Osteoblast (primary cell): ENCODE measurements around the gene PSPC1. TPM values are rescaled to one million over a fixed set of nuclear protein-coding genes. Genes with fewer than 3 reads are reported as not detected.

ENCODE experiments used
- DNase-seq: peaks from one replicate; pipeline ENCODE4 v3.0.0; 2011; ENCODE audit warnings: low spot score, mixed read lengths; ENCODE audit not compliant: insufficient read length; ENCODE audit errors: missing footprints
- H2AFZ ChIP-seq: 2 replicates; pipeline ENCODE4 v1.6.0; 2011; ENCODE audit warnings: mild to moderate bottlenecking, low read length
- H3K27ac ChIP-seq: 2 replicates; pipeline ENCODE4 v1.5.1; 2011; ENCODE audit warnings: mild to moderate bottlenecking, low read depth, low read length, moderate library complexity
- H3K27me3 ChIP-seq: 2 replicates; pipeline ENCODE4 v1.6.0; 2012; ENCODE audit warnings: mild to moderate bottlenecking, control low read depth, inconsistent platforms, low read length, moderate library complexity; ENCODE audit not compliant: insufficient read depth
- H3K36me3 ChIP-seq: 2 replicates; pipeline ENCODE4 v1.5.1; 2011; ENCODE audit warnings: mild to moderate bottlenecking, low read length, control low read depth, moderate library complexity; ENCODE audit not compliant: insufficient read depth
- H3K4me1 ChIP-seq: 2 replicates; pipeline ENCODE4 v1.5.1; 2011; ENCODE audit warnings: mild to moderate bottlenecking, low read length, control low read depth, moderate library complexity; ENCODE audit not compliant: insufficient read depth
- H3K4me2 ChIP-seq: 2 replicates; pipeline ENCODE4 v1.6.0; 2011; ENCODE audit warnings: mild to moderate bottlenecking, low read length; ENCODE audit not compliant: insufficient read depth
- H3K4me3 ChIP-seq: fragments of 200-600 bp; sonication (generic); 3 replicates; pipeline ENCODE4 v1.5.1; 2012; ENCODE audit warnings: mild to moderate bottlenecking, low read length, inconsistent platforms; ENCODE audit not compliant: insufficient read depth
- H3K79me2 ChIP-seq: 2 replicates; pipeline ENCODE4 v1.6.0; 2012; ENCODE audit warnings: mild to moderate bottlenecking, low read length, control low read depth, inconsistent platforms; ENCODE audit not compliant: insufficient read depth
- H3K9me3 ChIP-seq: 2 replicates; pipeline ENCODE4 v1.5.1; 2011; ENCODE audit warnings: low read depth, low read length, control low read depth
- H4K20me1 ChIP-seq: 2 replicates; pipeline ENCODE4 v1.6.0; 2012; ENCODE audit warnings: mild to moderate bottlenecking, low read length, control low read depth; ENCODE audit not compliant: insufficient read depth
- CTCF ChIP-seq: IDR thresholded peaks from 2 replicates; pipeline ENCODE4 v1.5.1; 2011; ENCODE audit warnings: mild to moderate bottlenecking, low read depth, low read length, moderate library complexity; ENCODE audit errors: extremely low read depth
- total RNA-seq: library from RNA; depleted of rRNA; stranded (reverse); fragments of >200 nt; gene quantifications from 2 replicates; pipeline ENCODE4 v1.2.3, GENCODE V29; 2012

The PSPC1 gene
- total RNA-seq, 1 donor, result 59.0 TPM

DNA sequence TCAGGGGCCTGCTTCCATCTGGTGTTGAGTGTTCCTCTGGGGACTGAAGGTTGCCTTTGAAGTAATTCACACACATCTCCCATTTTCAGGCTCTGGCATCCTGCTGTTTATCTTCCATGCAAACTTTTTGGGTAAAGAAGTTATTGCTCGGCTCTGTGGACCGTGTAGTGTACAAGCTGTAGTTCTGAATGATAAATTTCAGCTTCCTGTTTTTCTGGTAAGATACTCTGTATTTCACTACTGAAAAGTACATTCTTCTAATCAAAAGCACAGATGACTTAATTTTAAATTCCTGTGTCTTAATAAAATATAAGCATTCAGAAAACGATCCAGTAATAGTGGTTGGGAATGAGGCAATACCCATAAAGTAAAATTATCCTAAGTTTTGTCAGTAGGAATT, 112.6 kb downstream of the PSPC1 start:
- Histone ChIP-seq H2AFZ (no peak overlapping the region), H3K9me3 (no peaks in the 10 kb centered on the region), H3K4me3 (no peak overlapping the region), H3K4me2 (no peak overlapping the region), H3K79me2 (no peaks in the 10 kb centered on the region), H3K4me1 (no peaks in the 10 kb centered on the region), H3K27me3 (no peaks in the 10 kb centered on the region), H3K36me3 (peaks cover 69% of the 10 kb centered on the region), H3K27ac (no peak overlapping the region), H4K20me1 (no peaks in the 10 kb centered on the region)
- no peak for TF ChIP-seq CTCF
- no peak for DNase-seq

- no peak overlapping the region for H2AFZ ChIP-seq
- TF ChIP-seq CTCF, result no peak
- DNase-seq, result no peak
- peaks cover 62% of the 10 kb centered on the region for H3K36me3 ChIP-seq
- no peaks in the 10 kb centered on the region for H4K20me1 ChIP-seq
- no peaks in the 10 kb centered on the region for H3K79me2 ChIP-seq
- no peaks in the 10 kb centered on the region for H3K9me3 ChIP-seq
- H3K4me1 ChIP-seq, result no peaks in the 10 kb centered on the region
- no peaks in the 10 kb centered on the region for H3K27me3 ChIP-seq
- H3K4me2 ChIP-seq, result no peak overlapping the region
- no peak overlapping the region for H3K4me3 ChIP-seq
- H3K27ac ChIP-seq, result no peak overlapping the region
These were observed 114.0 kb downstream of the PSPC1 start for GRCh38 chr13:19668778-19669177.

- Histone ChIP-seq H3K9me3 (no peaks in the 10 kb centered on the region), H2AFZ (no peak overlapping the region), H4K20me1 (no peaks in the 10 kb centered on the region), H3K4me2 (no peak overlapping the region), H3K27me3 (no peaks in the 10 kb centered on the region), H3K79me2 (no peaks in the 10 kb centered on the region), H3K4me1 (no peaks in the 10 kb centered on the region), H3K4me3 (no peak overlapping the region), H3K27ac (no peak overlapping the region), H3K36me3 (peaks cover 48% of the 10 kb centered on the region)
- DNase-seq, result peak; percentile 38
- no peak for TF ChIP-seq CTCF
These were observed 117.3 kb downstream of the PSPC1 start for GRCh38 chr13:19665427-19665859.

DNA sequence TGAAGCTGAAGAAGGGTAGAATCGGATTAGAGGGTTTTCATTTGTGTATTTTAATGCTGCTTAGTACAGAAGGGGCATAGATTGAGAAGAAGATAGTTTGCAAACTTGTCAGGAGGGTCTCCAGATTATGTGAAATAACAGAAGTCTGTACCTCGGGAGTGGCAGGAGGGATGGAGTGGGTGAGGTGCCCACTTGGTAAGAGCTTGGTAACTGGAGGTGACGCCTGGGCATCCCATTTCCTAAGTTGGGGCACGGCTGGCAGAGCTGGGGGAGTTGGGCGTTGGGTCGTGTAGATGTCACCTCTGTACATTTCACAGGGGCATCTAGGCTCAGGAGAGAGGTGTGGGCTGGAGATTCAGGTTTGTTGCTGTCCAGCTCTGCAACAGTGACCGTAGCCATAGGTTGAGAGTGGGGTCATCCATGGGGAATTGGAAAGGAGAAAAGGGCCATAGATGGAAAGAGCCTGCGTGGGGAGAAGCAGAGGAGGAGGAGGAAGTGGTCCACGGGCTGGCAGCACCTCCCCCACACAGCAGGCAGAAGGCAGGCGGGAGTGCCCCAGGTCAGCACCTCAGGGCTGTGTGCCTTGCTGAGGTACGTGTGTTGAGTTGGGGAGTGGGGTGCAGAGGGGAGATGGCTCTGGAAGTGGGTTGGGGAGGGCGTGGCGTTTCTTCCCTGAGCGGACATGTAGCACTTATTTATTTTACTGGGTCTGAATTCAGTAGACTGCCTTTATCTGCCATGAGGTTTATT, 118.1 kb downstream of the PSPC1 start:
- H3K4me2 ChIP-seq, result no peak overlapping the region
- H3K9me3 ChIP-seq, result no peaks in the 10 kb centered on the region
- H2AFZ ChIP-seq, result no peak overlapping the region
- no peak overlapping the region for H3K4me3 ChIP-seq
- TF ChIP-seq CTCF, result no peak
- DNase-seq, result peak; percentile 57
- H4K20me1 ChIP-seq, result no peaks in the 10 kb centered on the region
- no peak overlapping the region for H3K27ac ChIP-seq
- no peaks in the 10 kb centered on the region for H3K4me1 ChIP-seq
- no peaks in the 10 kb centered on the region for H3K27me3 ChIP-seq
- peaks cover 44% of the 10 kb centered on the region for H3K36me3 ChIP-seq
- H3K79me2 ChIP-seq, result no peaks in the 10 kb centered on the region
